HG02970 (cell line): ENCODE data around the gene PCSK5.
"Not testable (repeated sequence)": the region's sequence is repeated elsewhere in the genome, so short reads cannot be mapped to it uniquely, and the experiment has no call there.

Source experiments
- ATAC-seq: cut with Tn5 transposase; IDR thresholded peaks from one replicate; pipeline ENCODE4 v1.9.1; 2021; ENCODE audit warnings: mild to moderate bottlenecking, moderate library complexity, moderate number of reproducible peaks; ENCODE audit not compliant: unreplicated experiment, low FRiP score

The PCSK5 gene

DNA sequence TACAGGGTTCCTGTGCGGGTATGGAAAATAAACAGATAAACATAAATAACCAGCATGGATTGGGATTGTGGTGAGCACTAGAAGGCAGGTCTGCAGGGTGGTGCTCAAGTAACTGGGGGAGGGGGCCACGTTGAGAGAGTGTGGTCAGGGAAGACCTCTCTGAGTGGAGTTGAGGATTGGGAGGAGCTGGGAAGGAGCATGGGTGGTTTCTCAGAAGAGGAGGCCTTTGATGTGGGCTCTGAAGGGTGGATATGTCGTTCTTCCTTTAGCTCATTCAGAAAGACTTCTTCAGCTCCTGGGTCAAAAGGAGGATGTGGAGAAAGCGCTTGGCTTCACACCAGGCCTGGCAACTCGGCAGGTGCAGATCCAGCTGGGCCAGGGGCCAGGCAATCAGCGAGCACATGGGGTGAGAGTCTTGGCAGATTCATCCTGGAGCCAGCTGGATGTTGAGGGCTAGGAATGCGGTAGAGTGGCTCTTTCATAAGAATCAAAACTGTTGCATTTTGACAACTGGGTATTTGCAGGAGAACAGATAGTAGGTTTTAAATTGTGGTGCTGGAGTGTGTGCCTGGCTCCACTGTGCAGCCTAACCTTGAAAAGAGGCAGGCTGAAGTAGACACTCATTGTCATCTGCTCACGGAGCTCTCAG lies 71.7 kb downstream of the PCSK5 start:
- no peak for ATAC-seq

DNA sequence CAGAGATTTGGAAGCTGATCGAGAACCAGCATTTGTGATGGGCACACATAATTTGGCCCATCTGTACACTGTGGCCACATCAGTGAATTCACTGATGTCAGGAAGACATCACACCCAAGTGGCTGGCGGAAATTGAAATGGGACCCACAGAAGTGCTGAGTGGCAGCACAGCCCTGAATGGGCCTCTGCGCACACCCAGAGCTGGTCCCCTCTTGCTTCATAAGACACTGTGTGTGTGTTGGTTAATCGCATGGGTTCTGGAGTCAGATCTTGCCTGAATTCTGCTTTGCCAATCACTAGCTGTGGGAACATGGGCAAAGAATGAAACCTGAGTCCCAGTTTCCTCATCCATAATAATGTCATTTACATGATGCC lies 72.2 kb downstream of the PCSK5 start:
- ATAC-seq = no peak

DNA sequence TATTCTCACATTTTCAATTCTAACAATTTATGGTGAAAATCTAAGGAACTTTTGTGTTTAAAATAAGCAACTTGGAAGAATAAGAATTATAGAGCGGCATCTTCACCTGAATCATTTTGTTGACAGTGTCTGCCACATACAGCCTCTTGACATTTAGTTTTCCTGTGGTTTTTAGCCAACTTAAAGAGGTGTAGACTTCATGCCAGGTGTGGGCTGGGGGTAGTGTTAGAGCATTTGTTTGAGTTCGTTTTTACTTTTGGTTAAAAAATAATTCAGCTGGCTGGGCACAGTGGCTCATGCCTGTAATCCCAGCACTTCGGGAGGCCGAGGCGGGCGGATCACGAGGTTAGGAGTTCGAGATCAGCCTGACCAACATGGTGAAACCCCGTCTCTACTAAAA lies 72.8 kb downstream of the PCSK5 start:
- not testable (repeated sequence) for ATAC-seq

- ATAC-seq = no peak
Observed at GRCh38 chr9:75964427-75964826, 74.0 kb downstream of the PCSK5 start.

DNA sequence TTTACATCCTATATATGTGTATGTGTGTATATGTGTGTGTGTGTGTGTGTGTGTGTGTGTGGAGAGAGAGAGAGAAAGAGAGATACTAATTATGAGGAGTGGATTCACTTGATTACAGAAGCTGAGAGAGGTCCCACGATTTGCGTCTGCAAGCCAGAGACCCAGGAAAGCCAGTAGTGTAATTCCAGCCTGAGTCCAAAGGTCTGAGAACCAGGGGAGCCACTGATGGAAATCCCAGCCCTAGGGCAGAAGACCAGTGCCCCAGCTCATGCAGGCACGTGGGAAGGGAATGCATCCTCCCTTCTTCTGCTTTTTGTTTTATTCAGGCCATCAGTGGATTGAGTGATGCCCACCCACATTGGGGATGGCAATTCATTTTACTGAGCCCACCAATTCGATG lies 74.8 kb downstream of the PCSK5 start:
- no peak for ATAC-seq

DNA sequence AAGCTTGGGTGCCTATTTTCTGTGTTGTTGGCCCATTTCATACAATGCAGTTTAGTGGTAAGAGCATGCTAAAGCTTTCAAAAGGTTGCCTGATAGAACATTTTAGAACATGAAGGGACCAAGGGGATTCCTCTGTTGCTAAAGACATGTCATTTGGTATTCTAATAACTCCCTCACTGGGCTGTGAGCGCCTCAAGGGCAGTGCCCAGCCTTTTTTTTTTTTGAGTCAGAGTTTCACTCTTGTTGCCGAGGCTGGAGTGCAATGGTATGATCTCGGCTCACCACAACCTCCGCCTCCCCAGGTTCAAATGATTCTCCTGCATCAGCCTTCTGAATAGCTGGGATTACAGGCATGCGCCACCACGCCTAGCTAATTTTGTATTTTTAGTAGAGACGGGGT lies 77.1 kb downstream of the PCSK5 start:
- no peak for ATAC-seq

DNA sequence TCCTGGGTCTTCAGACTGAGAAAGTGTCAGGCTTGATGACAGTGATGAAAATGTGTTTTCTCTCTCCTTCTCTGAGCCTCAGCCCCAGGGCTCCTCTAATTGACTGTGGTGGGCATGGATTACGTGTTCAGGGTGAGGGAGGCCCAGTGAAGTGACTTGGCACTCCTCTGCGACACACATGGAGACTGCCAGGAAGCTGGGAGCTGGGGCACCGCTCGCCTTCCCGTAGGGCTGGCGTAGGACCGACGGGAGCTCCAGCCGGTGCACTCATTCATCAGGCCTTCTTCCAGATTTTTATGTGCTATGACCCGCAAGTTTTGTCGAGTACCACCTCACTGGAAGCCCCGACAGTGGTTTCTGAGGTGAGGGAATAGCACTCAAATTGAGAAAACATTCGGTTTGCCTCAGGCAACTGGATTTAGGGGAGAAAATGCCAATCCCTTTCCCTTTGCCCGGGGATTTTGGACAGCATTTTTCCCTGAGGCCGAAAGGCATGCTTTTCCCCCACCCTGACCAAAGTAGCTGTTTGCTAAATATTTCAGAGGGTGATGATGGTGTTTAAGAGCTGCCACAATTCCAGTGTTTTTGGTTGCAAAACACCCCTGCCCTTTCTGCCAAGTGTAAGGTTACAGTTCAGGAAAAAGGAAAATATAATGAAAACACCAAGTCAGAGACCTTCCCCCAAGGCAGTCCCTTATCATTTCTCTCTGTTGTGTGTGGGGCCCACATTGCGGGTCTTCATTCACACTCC lies 83.7 kb downstream of the PCSK5 start:
- ATAC-seq = no peak

DNA sequence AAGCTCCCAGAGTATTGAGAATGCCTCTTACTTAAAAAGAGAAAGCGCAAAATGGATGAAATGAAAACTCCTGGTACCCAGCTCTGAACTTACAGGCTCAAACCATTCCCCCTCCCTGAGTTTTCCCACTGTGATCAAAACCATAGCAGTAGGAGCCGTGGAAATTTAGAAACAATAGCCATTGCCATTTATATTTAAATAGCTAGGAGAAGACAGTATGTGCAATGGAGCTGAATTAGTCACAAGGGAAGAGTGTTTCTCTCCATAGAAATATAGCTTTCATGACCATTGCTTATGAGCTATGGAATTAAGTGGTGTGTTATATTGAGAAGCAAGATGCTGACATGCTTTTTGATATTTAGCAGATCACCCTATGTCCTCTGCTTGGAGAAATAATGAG lies 84.6 kb downstream of the PCSK5 start:
- ATAC-seq = no peak

GRCh38 chr9:75976549-75976948 lies 86.1 kb downstream of the PCSK5 start:
- no peak for ATAC-seq

- no peak for ATAC-seq
Observed at GRCh38 chr9:75979362-75979761, 88.9 kb downstream of the PCSK5 start.

GRCh38 chr9:75983319-75984045 lies 93.0 kb downstream of the PCSK5 start:
- no peak for ATAC-seq

GRCh38 chr9:75985515-75985914 lies 95.0 kb downstream of the PCSK5 start:
- ATAC-seq = no peak

- ATAC-seq = no peak
Observed at GRCh38 chr9:75988663-75989062, 98.2 kb downstream of the PCSK5 start.

DNA sequence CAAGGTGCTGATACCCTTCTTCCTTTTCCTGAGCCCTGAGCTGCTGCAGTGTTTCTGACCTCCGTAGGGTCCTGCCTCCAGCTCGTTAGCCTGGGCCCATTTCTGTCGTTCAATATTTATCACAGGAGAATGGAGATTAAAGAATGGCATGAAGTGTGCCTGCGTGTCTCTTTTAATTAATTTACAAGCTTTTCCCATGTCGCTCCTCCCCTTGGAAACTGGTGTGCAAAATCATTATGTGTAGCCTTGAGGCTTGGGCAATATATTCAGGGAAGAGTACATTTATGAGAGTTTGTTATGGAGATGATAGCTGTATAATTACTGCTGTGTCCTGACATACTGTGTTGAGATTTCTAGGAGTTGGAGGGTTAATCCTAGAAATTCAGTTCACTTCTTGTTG lies 99.7 kb downstream of the PCSK5 start:
- no peak for ATAC-seq

GRCh38 chr9:75990576-75991304 lies 100.3 kb downstream of the PCSK5 start:
- ATAC-seq = no peak

GRCh38 chr9:75992482-75993206 lies 102.2 kb downstream of the PCSK5 start:
- no peak for ATAC-seq

DNA sequence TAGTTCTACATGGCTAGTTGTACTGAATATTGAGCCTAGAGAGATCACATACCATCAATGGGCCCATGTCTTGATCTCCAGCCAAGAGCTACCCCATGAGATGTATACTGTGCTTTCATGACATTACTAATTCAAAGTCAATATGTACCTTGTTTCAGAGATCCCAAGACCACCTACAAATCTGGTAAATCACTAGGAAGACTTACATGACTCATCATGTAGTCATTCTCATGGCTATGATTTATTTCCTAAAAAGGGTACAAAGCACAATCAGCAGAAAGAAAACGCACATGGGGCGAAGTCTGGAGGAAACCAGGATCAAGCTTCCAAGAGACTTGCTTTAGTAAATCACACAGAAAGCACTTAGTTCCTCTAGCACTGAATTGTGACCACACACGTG lies 103.0 kb downstream of the PCSK5 start:
- ATAC-seq = no peak

GRCh38 chr9:75995066-75995465 lies 104.6 kb downstream of the PCSK5 start:
- ATAC-seq = no peak

DNA sequence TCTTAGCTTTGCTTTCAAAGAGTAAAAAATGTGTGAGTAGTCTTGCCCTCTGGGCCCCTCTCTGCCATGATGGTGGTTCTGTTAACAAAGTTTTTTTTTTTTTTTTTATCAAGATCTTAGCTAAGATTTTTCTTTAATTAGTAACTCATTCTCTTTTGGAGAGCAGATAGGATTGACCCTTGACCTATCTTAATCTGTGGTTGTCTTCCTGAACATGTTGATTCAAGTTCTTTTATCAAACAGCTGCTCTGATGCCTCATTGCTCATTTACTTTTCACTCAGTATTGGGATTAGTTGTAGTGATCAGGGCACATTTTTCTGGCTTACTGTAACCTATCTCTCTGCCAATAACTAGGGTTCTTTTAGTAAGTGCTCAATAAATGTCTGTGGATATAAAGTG lies 106.3 kb downstream of the PCSK5 start:
- no peak for ATAC-seq

GRCh38 chr9:75997206-75997605 lies 106.7 kb downstream of the PCSK5 start:
- ATAC-seq = no peak
